ENCODE data around the gene MARCHF11.

Gene MARCHF11

GRCh38 chr5:16051246-16051755, 128.3 kb downstream of the MARCHF11 start:
- no peak for DNase-seq (ENCODE audit: low read depth)

DNA sequence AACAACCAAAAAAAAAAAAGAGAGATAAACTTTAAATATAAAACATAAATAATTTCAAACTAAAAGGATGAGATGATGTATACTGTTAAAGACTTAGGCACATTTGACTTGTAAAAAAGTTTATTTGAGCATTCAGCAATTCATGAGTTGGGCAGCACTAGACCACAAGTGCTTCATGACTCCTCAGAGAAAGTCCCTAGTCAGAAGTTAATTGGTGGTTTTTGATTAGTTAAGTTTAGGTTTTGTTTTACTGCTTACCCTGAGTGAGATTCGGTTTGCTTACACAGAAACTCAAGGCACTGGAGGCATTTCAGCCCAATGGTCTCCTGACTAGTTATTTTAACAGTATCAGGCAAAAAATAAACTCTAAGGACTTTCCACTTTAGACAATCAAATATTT, 129.2 kb downstream of the MARCHF11 start:
- DNase-seq (ENCODE audit: low read depth), result no peak

GRCh38 chr5:16049761-16050160, 129.8 kb downstream of the MARCHF11 start:
- DNase-seq (ENCODE audit: low read depth), result no peak

DNA sequence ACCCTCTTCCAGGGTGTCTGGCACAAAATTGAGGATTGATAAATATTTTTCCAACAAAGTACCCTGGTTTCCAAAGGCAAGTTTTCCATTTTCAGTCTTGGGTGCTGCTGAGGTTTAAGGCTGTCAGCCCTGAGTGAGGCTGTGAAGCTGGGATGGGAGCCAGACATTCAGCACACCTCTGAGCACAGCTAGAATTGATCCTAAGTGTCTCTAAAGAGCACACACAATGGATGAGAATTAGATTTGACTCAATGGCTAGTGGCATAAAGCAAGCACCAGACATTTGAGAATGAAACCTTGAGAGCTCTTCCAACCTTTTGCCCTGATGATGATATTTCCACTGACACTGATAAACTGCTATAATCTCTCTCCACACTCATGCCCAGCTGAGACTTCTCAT, 131.5 kb downstream of the MARCHF11 start:
- no peak for DNase-seq (ENCODE audit: low read depth)

DNA sequence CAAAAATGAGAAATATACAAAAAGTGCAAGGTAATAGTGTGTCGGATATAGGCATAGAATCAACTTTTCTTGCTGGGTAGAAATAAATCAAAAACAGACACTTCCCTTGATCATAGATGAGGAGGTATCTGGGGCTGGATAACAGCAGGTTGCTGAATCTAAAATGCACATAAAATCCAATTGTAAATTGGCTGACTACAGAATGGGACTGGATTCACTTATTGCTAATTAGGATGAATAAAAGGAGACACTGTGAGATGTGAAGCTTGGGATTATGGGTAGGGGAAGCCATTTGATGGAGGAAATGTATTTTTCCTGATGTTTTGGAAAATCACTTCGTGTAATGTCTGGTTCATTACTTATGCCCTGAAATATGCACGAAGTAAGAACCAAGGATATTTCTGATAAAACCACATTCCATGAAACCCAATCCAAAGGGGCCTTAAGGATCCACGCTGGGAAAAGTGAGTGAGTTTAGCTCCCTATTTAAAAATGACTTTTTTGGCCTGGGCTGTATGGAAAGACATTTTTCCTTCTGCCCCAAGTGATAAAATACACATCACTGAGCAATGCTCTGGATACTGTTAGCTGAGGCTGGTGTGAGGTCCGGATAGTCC, 136.1 kb downstream of the MARCHF11 start:
- no peak for DNase-seq (ENCODE audit: low read depth)

GRCh38 chr5:16037121-16037845, 142.3 kb downstream of the MARCHF11 start:
- DNase-seq (ENCODE audit: low read depth), result no peak

DNA sequence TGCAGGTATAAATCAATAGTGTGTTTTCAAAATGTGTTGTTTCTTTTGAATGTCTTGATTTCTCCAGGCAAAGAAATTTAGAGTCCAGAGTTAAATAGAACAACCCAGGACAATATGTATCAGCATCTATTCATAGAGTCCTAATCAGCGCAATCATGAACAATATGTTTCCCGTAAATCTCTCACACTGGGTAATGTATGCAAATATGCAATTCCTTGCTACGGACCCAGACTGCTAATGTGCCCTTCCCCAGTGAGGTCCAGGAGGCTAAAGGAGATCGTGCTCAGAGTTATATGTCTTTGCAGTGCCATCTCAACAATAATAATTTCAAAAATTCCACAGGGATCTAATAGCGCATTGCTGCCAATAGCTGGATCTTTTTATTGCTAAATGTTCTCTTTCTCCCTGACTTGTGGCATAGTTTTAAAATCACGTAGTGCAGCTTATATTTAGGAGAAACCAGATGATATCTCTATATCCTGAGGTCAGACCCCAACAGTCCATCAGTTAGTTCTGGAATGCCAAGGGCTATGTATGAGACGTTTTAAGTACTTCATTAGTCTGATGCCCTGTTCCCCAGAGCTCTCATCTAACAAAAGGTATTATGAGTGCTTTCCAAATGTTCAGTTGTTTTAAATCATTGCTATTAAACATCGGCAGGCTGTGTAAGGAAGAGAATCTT, 145.1 kb downstream of the MARCHF11 start:
- no peak for DNase-seq (ENCODE audit: low read depth)

- DNase-seq (ENCODE audit: low read depth), result no peak
These were observed 146.2 kb downstream of the MARCHF11 start for GRCh38 chr5:16033187-16033925.

- DNase-seq (ENCODE audit: low read depth), result no peak
These were observed 150.9 kb downstream of the MARCHF11 start for GRCh38 chr5:16028708-16029107.

GRCh38 chr5:16025681-16026080, 153.9 kb downstream of the MARCHF11 start:
- DNase-seq (ENCODE audit: low read depth), result no peak

GRCh38 chr5:16018970-16019369, 160.6 kb downstream of the MARCHF11 start:
- no peak for DNase-seq (ENCODE audit: low read depth)

DNA sequence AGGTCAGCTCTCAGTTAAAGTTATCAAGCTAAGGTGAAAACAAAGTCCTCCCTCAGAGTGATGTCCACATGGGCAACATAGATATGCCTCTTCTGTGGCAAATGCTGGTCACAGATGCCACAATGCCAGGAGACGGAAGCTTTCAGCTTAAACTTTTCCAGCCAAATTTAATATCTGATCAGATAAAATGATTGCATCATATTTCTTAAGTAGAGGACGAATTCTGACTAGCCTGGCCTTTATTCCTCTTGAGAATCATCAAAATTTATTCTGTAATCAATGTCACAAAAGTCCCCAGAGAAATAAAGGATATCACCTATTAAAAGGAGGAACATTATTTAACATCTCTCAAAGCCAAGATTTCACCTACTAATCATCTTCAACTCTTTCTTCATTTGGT, 161.9 kb downstream of the MARCHF11 start:
- no peak for DNase-seq (ENCODE audit: low read depth)
